HG02938 (cell line): ENCODE data around the gene CILP.
"Not testable (repeated sequence)": the region's sequence is repeated elsewhere in the genome, so short reads cannot be mapped to it uniquely, and the experiment has no call there.

Experiments used
- ATAC-seq: cut with Tn5 transposase; IDR thresholded peaks from one replicate; pipeline ENCODE4 v1.9.1; 2021; ENCODE audit warnings: mild to moderate bottlenecking, moderate library complexity; ENCODE audit not compliant: unreplicated experiment

The CILP gene

DNA sequence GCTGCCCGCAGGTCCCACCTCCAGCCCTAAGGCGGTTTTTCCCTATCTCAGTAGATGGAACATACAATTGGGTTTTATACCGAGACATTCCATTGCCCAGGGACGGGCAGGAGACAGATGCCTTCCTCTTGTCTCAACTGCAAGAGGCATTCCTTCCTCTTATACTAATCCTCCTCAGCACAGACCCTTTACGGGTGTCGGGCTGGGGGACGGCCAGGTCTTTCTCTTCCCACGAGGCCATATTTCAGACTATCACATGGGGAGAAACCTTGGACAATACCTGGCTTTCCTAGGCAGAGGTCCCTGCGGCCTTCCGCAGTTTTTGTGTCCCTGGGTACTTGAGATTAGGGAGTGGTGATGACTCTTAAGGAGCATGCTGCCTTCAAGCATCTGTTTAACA is 15.6 kb upstream of the CILP start:
- ATAC-seq: not testable (repeated sequence)

- ATAC-seq: no peak
These were observed 14.9 kb upstream of the CILP start for GRCh38 chr15:65226221-65226620.

DNA sequence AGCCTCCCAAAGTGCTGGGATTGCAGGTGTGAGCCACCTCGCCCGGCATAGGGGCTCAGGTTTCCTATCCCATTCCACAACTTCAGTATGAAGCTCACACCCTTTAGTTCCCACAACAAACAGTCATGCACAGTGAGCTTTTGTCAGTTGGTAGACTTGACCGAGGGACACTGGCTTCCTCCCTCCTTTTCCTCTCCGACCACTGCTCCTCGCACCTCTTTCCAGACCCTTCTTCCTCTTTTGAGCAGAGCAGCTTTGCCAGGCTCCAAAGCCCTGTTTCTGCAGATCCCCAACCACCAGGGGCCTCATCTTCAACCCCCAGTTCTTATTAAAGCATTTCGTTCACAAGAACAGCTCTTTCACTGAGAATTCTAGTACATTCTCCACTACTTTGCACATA is 12.7 kb upstream of the CILP start:
- ATAC-seq: no peak

GRCh38 chr15:65222891-65223290 is 11.6 kb upstream of the CILP start:
- no peak for ATAC-seq

DNA sequence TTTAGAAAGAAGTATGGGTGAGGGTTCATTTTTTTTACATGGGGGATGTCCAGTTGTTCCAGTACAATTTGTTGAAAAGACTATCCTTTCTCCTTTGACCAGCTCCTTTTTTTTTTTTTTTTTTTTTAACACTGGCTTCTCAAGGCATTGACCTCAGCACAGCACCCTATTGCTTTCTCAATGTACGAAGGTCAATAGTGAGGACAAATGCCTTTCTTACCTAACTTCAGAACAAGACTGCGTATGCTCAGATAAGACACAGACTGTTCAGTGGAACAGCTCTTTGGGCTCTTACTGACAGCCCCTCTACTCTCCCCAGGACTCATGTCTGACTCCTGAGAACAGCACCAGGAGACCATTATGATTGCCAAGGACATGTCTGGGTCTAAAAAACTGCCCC is 10.4 kb upstream of the CILP start:
- ATAC-seq: no peak

DNA sequence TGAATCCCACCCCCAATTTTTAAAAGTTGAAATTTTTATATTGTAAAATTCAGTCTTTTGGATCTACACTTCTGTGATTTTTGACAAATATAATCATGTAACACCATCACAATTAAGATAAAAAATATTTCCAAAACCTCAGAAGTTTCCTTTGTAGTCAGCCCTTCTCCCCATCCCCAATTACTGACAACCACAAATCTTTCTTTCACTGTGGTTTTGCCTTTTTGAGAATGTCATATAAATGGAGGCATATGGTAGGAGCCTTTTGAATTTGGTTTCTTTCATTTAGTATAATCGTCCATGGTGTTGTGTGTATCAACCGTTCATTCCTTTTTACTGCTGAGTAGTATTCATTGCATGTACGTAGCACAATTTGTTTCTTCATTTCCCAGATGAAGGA is 7.9 kb upstream of the CILP start:
- no peak for ATAC-seq

DNA sequence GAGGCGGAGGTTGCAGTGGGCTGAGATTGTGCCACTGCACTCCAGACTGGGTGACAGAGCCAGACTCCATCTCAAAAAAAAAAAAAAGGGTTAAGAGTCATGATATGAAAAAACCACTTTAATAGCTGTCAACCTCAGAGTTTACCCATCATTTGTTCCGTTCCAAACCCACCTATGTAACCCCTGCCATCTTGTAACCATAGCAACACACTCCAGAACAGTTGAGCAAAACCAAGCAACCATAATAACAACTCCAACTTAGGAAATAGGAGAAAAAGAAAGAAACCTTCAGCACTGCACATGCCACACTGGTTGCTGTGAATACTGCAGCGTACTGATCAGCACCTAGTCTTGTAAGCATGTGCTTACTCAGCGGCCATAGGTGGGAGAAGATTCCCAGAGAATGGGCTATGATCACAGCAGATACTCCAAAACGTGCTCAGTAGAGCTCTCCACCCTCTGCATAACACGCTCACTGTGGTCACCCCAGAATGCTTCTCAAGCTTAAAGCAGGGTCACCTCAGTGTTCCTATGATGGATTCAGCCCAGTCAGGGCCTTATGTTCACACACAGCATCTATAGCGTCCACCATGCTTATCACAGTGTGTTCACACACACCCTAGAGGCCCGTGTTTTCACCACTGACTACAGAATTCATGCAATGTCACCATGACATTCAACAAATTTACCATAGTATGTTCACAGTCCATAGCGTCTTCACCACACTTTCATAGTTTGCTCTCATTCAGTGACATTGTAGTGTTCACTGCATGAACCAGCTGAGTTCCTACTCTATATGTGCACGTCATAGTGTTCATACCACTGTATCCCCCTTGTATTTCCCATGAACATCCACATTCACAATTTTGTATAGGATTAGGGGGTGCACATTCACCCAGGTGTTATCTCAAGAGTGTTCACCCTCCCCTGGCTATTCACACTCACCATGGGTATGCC is 6.5 kb upstream of the CILP start:
- no peak for ATAC-seq

- no peak for ATAC-seq
These were observed 4.2 kb upstream of the CILP start for GRCh38 chr15:65215496-65215895.

- ATAC-seq: no peak
These were observed 2.7 kb upstream of the CILP start for GRCh38 chr15:65214010-65214409.

DNA sequence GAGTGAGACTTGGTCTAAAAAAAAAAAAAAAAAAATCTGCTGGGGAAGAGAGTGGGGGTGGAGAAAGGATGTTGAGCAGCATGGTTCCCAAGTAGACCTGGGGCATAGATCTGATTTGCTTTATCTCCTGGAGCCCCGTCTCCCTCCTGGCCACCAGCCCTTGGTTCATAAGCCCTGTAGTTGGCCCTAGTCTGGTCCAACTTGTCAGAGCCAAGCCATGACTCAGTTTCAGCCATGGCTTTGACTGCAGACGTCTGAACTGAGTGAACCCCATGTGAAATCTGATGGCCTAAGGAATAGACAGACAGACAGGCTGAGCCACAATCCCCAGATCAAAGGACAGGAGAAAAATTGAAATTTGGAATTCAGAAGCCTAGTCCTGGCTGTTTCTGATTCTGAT is 2.0 kb upstream of the CILP start:
- no peak for ATAC-seq

DNA sequence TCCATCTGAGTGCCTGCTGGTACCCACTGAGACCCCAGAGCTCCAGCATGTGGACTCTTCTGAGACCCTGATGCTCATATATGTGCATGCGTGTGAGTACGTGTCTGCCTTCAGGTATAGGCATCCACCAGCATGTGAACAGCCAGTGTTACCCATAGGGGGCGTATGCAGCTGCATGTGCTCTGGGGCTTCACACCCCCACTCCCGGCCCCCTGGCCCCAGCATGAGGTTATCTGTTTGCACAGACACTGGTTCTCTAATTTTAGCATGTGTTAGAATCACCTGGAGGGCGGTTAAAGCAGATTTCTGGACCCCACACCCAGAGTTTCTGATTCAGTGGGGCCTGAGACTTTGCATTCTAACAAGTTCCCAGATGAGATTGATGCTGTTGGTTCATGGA is 824 bp upstream of the CILP start:
- no peak for ATAC-seq

DNA sequence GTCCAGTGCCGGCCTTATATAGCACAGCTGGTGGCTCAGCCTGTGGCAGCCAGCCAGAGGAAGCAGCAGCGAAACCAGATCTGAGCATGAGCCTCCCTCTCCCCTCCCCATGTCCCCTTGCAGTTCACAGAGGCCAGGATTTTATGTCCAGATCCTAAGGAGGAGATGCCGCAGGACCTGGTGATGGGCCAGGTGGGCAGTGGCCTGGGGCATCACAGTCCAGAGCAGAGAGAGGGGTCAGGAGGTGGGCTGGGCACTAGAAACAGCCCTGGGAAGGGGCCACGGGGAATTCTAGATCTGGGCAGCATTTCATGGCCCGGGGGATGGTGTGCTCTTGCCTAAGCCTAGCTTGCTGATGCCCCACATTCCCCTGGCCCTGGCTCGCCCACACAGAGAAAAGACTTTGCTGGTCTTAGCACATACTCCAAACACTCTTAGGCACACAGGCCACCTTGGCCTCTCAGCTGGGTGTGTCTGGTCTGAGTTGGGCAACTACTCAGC is 259 bp upstream of the CILP start:
- ATAC-seq: no peak

GRCh38 chr15:65209701-65210643 is 1.3 kb downstream of the CILP start:
- no peak for ATAC-seq

GRCh38 chr15:65208647-65209046 is 2.6 kb downstream of the CILP start:
- no peak for ATAC-seq

DNA sequence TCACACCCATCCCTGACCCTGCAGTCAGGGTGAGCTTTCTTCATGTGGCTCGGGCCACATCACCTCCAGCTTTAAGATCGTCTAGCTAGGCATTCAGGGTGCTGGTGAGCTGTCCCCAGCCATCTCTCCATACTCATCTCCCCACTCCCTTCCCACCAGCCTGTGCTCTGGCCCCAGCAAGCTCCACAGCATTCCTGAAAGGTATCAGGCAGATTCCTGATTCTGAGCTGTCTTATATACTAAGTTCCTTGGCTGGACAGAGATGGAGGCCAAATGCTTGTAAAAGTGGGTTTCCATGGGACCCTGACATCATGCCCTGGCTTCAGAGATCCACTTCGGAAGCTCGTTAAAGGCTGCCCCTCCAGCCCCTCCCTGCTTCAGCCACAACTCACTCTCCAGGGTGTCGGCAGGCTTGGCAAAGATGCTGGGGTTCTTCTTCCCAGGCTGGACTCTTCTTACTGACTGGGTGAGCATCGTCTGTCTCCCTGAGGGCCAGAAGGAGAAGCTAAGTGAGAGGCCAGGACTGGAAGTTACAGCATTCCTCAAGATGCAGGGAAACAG is 3.9 kb downstream of the CILP start:
- no peak for ATAC-seq

DNA sequence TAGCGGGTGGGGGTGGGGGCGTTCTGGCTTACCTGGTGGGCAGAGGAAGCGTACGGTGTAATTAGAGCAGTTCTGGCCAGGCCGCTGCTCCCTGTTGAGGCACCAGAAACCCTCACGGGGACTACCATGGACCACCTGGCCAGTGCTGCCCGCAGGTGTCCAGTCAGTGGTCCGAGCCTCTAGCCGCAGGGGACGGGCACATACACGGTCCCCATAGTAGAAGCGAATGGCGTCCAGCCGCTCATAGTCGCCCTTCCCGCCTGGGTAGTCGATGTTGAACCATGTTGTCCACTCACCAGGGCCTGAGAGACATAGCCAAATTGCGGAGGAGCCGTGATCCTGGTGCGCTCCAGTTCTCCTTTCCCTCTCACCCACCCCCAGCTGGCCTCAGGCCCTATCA is 4.5 kb downstream of the CILP start:
- ATAC-seq: no peak

DNA sequence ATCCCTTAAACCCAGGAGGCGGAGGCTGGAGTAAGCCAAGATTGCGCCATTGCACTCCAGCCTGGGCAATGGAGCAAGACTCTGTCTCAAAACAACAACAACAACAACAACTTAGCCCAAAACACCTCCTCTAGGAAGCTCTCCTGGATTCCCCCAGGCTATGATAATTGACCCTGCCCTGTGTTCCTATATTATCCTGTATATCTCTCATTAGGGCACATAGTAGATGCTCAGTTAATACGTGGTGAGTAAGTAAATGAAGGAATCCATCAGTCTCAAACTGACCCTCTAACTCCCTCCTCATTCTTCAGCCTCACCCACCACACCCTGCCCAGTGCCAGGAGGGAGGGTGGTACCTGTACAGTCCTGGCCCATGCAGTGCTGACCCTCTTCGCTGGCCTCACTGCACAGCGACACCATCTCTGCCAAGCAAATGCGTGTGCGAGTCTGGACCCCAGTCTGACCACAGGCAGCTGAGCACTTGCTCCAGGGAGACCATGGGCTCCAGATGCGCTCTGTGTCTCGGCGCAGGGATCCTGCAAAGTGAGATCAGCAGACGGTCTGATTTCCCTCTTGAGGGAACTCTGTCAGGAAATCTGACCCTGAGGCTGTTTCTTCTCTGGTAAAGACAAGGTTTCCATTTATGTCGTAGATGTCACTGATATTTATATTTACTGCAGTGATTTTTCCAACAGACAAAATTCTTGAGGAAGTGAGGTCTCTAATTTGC is 6.2 kb downstream of the CILP start:
- ATAC-seq: no peak

DNA sequence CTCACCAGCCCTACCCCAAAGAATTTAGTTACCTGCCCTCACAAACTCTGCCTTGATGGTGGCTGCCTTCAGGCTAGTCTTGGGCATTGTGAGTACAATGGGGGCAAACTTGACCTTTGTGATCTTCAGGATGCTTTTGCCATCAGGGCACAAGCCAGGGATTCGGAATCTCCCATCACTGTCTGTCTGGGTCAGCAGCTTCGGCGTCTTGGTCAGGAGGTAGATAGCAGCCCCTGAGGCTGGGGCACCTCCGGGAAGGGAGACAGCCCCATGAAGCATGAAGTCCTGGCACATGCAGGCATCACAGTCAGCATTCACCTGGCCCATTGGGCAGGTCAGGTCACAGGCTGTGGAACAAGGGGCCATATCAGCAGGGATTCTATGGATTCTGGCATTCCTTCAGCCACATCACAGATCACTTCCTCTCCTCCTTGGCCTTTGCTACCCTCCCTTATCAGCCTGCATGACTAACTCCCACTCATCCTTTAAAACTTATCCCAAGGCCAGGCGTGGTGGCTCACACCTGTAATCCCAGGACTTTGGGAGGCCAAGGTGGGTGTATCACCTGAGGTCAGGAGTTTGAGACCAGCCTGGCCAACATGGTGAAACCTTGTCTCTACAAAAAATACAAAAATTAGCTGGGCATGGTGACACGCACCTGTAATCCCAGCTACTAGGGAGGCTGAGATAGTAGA is 6.9 kb downstream of the CILP start:
- ATAC-seq: no peak

- no peak for ATAC-seq
These were observed 9.4 kb downstream of the CILP start for GRCh38 chr15:65201918-65202317.

DNA sequence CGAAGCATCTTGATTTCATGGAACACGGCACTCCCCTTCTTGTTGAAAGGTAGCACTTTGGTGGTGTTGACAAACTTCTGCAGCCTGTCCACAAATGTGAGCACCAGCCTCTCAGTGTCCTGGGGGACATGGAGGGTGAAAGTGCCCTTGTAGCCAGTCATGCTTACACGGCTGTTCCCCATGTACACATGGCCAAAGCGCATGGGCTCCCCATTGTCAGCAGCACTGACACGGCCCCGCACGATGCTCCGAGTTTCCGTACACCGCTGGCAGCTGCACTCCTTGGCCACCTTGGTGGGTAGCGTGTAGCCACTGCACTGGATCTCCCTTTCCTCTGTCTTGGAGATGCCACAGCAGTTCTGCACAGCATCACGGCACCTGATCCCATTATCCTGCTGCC is 12.7 kb downstream of the CILP start:
- ATAC-seq: no peak
